BLaER1 treated with 17β-estradiol and CSF1 and Interleukin-3, amounts not matched to agents 10 nM and 100 nM (cell line): Measurements from ENCODE around the gene DCTN3.

Experiments
- H3K27ac ChIP-seq, 11 experiments: shearing (Covaris generic); formaldehyde crosslinking; 2 replicates each; pipeline ENCODE4 v1.8.1; 2022
- H3K27me3 ChIP-seq, 11 experiments: shearing (Covaris generic); formaldehyde crosslinking; 2 replicates each; pipeline ENCODE4 v1.8.1; 2022
- H3K36me3 ChIP-seq, 11 experiments: shearing (Covaris generic); formaldehyde crosslinking; 2 replicates each; pipeline ENCODE4 v1.8.1; 2022
- H3K4me1 ChIP-seq, 10 experiments: shearing (Covaris generic); formaldehyde crosslinking; 2 replicates each; pipeline ENCODE4 v1.8.1; 2022
- H3K4me2 ChIP-seq, 11 experiments: shearing (Covaris generic); formaldehyde crosslinking; 2 replicates each; pipeline ENCODE4 v1.8.1; 2022
- H3K4me3 ChIP-seq, 10 experiments: shearing (Covaris generic); formaldehyde crosslinking; 2 replicates each; pipeline ENCODE4 v1.8.1; 2022
- H3K9ac ChIP-seq, 11 experiments: shearing (Covaris generic); formaldehyde crosslinking; 2 replicates each; pipeline ENCODE4 v1.8.1; 2022
- H3K9me3 ChIP-seq, 11 experiments: shearing (Covaris generic); formaldehyde crosslinking; replicated peaks in 1 of 11; 2 replicates each; pipeline ENCODE4 v1.8.1; 2022
- H4K20me1 ChIP-seq, 11 experiments: shearing (Covaris generic); formaldehyde crosslinking; 2 replicates each; pipeline ENCODE4 v1.8.1; 2022
- Cebpa-rat ChIP-seq, 11 experiments: shearing (Covaris generic); IDR thresholded peaks; 2 replicates each; pipeline ENCODE4 v1.8.1; 2022

DCTN3 gene

DNA sequence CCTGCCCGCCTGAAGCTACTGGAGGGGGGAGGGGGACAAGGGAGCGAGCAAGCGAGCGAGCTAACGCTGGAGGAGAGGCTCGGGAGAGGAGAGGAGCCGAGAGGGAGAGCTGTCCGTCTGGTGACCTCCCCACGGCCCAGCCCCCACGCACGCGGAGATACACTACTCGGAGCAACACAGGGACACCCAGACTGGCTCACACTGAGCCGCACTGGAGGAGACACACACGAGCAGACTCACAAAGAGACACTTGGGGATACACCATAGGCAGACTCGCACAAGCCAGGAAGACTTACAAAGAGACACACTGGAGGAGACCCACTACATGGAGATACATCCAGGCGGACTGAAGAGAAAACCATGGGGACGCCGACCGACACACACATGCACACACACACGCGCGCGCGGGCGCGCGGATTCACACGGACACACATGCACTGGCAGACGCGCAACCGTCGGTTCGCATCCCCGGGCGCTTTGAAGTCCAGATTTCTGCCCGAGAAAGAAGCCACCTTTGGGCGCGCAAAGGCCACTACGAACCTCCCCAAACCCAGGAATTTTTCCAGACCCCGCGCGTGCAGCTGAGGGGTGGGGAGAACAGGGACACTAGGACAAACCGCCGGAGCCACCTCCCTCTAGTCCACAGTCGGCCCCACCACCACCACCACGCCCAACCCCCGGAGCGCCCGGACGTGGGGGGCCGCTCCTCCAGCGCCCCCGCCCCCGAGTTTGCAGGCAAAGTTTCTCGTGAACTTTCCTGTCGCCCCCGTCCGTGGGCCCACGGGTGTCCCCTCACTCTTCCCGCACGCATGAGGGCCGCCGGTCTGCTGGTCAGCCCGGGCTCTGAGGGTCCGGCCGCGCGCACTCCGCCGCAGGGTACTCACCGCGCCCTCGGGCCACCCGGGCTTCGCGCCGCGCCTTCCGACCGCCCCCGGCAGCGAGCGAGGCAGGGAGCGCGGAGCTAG is 31.3 kb downstream of the DCTN3 start:
- Histone ChIP-seq H3K4me1 (peaks cover 59 to 66% (median 63%) of the 10 kb centered on the region in 10 experiments), H3K9me3 (0 out of 22 replicates have a peak, but pooled peaks cover 0 to 5% (median 0%) of the 10 kb centered on the region in 11 experiments), H3K9ac (0 out of 22 replicates have a peak overlapping the region, but pooled peaks of 2 of the 11 experiments have one; percentile 5 to 13), H3K27ac (no peak overlapping the region), H3K4me2 (peak overlapping the region; percentile 81 to 96 (median 89)), H3K27me3 (peaks cover 89 to 100% (median 98%) of the 10 kb centered on the region in 11 experiments), H3K36me3 (no peaks in the 10 kb centered on the region), H4K20me1 (peaks cover 0 to 89% (median 61%) of the 10 kb centered on the region in 11 experiments; a peak in 19 of 22 replicates), H3K4me3 (peak overlapping the region; percentile 42 to 69 (median 59))
- TF ChIP-seq Cebpa-rat (IDR thresholded peaks at IDR 0.05): no peak

DNA sequence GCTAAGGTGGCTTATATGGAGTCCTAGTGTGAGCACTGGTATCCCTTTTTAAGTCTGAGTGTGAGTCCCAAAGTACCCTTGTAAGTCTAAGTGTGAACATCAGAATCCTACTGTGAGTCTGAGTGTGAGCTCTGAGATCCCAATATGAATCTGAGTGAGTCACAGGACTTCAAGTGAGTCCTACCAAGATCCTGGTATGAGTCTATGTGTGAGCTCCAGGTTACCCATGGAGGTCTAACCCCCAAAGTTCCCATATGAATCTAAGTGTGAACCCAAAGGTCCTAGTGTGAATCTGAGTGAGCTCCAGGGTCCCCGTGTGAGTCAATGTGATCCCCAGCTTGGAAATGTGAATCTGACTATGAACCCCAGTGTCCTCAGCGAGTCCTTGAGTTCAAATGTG is 33.0 kb downstream of the DCTN3 start:
- Histone ChIP-seq H3K4me2 (no peak overlapping the region), H3K27me3 (peaks cover 72 to 91% (median 85%) of the 10 kb centered on the region in 11 experiments), H3K9me3 (0 out of 22 replicates have a peak, but pooled peaks cover 0 to 3% (median 0%) of the 10 kb centered on the region in 11 experiments), H3K27ac (no peak overlapping the region), H3K4me1 (peaks cover 45 to 61% (median 54%) of the 10 kb centered on the region in 10 experiments), H4K20me1 (peaks cover 0 to 72% (median 60%) of the 10 kb centered on the region in 11 experiments; a peak in 19 of 22 replicates), H3K36me3 (no peaks in the 10 kb centered on the region), H3K9ac (no peak overlapping the region), H3K4me3 (no peak overlapping the region)
- TF ChIP-seq Cebpa-rat (IDR thresholded peaks at IDR 0.05): no peak

DNA sequence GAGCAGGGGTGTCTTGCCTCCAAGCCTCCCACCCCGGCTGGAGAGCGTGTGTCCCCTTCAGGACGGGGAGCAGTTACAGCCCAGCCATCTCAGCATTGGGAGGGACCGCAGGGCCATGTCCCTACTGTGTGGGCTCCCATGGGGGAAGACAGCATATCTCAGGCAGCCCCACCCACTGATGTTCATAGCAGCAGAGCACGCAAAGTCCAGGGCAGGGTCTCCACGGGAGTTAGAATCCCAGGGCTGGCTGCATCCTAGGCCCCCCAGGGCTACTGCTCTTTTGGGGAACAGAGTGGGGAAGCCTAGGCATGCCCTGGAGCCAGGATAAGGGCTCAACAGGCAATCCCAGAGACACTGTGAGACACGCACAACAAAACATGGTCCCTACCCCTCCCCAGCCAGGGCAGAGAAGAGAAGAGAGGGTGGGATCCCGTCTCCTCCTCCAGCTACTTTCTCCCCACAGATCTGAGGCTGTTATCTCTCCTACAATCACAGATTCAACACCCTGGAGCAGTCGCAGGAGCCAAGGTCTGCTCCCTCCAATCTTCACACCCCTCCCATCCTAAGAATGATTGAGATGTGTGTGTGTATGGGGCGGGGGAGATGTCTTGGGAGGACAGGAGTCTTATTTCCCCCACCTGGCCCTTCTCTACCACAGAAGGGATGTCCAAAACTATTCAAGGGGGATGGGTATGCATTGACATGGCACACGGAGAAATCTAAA is 34.2 kb downstream of the DCTN3 start:
- Histone ChIP-seq H3K4me2 (peak overlapping the region; percentile 52 to 90 (median 83)), H3K36me3 (no peaks in the 10 kb centered on the region), H3K4me3 (peak overlapping the region in 1 of 10 experiments; percentile 29; a peak in 1 of 20 replicates), H3K27me3 (peaks cover 64 to 91% (median 84%) of the 10 kb centered on the region in 11 experiments), H3K27ac (no peak overlapping the region), H4K20me1 (peaks cover 0 to 62% (median 50%) of the 10 kb centered on the region in 11 experiments; a peak in 18 of 22 replicates), H3K4me1 (peaks cover 34 to 50% (median 42%) of the 10 kb centered on the region in 10 experiments), H3K9me3 (no peaks in the 10 kb centered on the region), H3K9ac (no peak overlapping the region)
- no peak for TF ChIP-seq Cebpa-rat (IDR thresholded peaks at IDR 0.05)

DNA sequence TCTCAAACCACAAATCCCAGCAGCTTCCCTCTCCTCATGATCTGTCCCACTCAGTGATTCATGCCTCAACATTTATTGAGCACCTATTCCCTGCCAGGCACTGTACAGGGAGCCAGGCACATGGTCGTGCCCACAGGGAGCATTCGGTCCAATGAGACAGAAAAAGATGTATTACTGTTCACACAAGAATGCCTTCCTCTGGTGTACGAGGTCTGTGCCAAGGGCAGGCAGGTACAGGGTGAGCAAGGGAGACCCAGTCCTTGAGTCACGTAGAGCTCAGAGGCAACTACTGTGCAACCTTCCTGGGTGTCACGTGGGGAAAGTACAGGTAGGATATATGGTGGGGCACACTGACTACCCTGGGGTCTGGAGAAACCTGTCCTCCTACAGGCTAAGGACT is 35.3 kb downstream of the DCTN3 start:
- H3K36me3 ChIP-seq: no peaks in the 10 kb centered on the region
- no peak for TF ChIP-seq Cebpa-rat (IDR thresholded peaks at IDR 0.05)
- H3K27ac ChIP-seq: no peak overlapping the region
- no peaks in the 10 kb centered on the region for H3K9me3 ChIP-seq
- H3K4me2 ChIP-seq: peak overlapping the region; percentile 52 to 90 (median 83)
- H3K27me3 ChIP-seq: peaks cover 64 to 91% (median 84%) of the 10 kb centered on the region in 11 experiments
- no peak overlapping the region for H3K4me3 ChIP-seq
- H4K20me1 ChIP-seq: peaks cover 0 to 59% (median 41%) of the 10 kb centered on the region in 11 experiments; a peak in 17 of 22 replicates
- peaks cover 22 to 38% (median 31%) of the 10 kb centered on the region in 10 experiments for H3K4me1 ChIP-seq
- H3K9ac ChIP-seq: no peak overlapping the region

DNA sequence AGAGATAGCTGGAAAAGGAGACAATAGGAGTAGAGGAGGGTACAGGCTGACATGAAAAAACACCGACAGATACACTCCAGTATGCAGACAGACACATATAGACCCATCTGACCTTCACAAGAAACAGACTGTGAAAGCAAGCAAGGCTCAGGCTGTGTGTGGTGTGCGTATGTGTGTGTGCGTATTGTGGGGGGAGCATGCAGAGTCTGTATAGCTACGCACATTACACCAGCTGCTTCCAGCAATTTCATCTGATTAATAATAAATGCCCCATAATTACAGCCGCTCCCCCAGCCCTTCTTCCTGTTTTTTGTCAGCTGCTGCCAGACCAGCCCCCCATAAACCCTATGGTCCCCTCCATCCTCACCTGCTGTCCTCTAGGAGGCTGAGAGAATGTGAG is 37.5 kb downstream of the DCTN3 start:
- H4K20me1 ChIP-seq: peaks cover 0 to 56% (median 30%) of the 10 kb centered on the region in 11 experiments; a peak in 15 of 22 replicates
- H3K9ac ChIP-seq: no peak overlapping the region
- TF ChIP-seq Cebpa-rat (IDR thresholded peaks at IDR 0.05): no peak
- peaks cover 64 to 91% (median 84%) of the 10 kb centered on the region in 11 experiments for H3K27me3 ChIP-seq
- H3K27ac ChIP-seq: no peak overlapping the region
- H3K4me2 ChIP-seq: no peak overlapping the region
- H3K4me3 ChIP-seq: no peak overlapping the region
- no peaks in the 10 kb centered on the region for H3K9me3 ChIP-seq
- peaks cover 12 to 26% (median 21%) of the 10 kb centered on the region in 10 experiments for H3K4me1 ChIP-seq
- no peaks in the 10 kb centered on the region for H3K36me3 ChIP-seq

DNA sequence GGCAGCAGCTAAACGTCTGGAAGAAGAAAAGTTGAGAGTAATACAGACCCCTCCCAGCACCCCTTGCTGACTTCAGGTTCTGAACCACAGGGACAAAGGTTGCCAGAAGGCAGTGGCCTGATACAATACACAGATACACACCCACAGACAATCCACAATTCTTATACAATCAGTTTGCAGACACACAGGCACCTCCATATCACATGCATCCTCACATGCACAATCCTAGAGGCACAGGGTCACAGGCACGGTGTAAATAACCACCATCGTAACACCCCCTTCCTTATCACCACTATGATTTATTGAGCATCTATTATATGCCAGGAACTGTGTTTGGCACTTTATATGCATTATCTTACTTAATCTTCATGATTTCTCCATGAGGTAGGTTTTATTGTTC is 39.0 kb downstream of the DCTN3 start:
- no peaks in the 10 kb centered on the region for H3K9me3 ChIP-seq
- no peak overlapping the region for H3K27ac ChIP-seq
- H3K27me3 ChIP-seq: peaks cover 64 to 91% (median 84%) of the 10 kb centered on the region in 11 experiments
- H3K4me2 ChIP-seq: no peak overlapping the region
- H3K4me3 ChIP-seq: no peak overlapping the region
- H4K20me1 ChIP-seq: peaks cover 0 to 59% (median 28%) of the 10 kb centered on the region in 11 experiments; a peak in 15 of 22 replicates
- peaks cover 12 to 25% (median 20%) of the 10 kb centered on the region in 10 experiments for H3K4me1 ChIP-seq
- no peak overlapping the region for H3K9ac ChIP-seq
- H3K36me3 ChIP-seq: no peaks in the 10 kb centered on the region
- TF ChIP-seq Cebpa-rat (IDR thresholded peaks at IDR 0.05): no peak

DNA sequence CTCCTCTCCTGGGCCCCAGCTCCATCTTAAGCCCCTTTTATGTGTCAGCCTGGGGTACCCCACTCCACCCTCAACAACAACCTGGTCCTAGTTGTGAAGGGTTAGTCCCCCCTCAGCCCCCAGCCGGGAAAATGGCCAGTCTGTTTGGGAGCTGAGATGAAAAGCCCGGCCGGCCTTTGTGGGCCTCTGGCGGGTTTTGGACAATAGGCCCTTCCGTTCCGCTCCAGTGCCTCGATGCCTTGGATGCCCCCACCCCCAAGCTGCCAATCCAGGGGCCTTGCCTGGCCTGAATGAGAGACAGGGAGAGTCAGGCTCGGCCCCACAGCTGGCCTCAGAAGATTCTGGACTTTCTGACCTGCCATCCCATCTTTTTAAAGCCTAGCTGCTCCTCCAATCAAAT is 39.9 kb downstream of the DCTN3 start:
- TF ChIP-seq Cebpa-rat (IDR thresholded peaks at IDR 0.05): no peak
- H3K4me2 ChIP-seq: no peak overlapping the region
- peaks cover 63 to 90% (median 84%) of the 10 kb centered on the region in 11 experiments for H3K27me3 ChIP-seq
- H3K9ac ChIP-seq: no peak overlapping the region
- H3K4me3 ChIP-seq: no peak overlapping the region
- peaks cover 5 to 16% (median 11%) of the 10 kb centered on the region in 10 experiments for H3K4me1 ChIP-seq
- peaks cover 0 to 55% (median 23%) of the 10 kb centered on the region in 11 experiments; a peak in 14 of 22 replicates for H4K20me1 ChIP-seq
- H3K36me3 ChIP-seq: no peaks in the 10 kb centered on the region
- H3K27ac ChIP-seq: no peak overlapping the region
- H3K9me3 ChIP-seq: no peaks in the 10 kb centered on the region

DNA sequence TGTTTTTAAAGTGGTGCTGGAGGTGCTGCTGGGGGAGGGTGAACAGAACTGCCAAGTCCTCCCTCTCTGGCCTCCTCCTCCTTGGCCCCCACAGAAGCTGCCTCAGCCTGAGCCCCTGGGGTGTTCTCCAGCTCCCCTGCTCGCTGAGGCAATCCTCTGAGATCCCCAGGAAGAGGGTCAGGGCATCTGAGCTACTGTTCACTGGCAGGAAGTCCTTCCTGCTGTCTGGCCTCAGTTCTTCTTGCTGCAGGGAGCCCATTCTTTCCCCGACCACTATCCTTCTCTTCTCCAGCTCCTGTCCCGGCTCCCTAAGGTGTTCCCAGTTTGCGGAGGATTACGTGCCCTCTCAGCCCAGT is 40.5 kb downstream of the DCTN3 start:
- H3K27me3 ChIP-seq: peaks cover 65 to 90% (median 84%) of the 10 kb centered on the region in 11 experiments
- H3K27ac ChIP-seq: no peak overlapping the region
- no peak overlapping the region for H3K9ac ChIP-seq
- no peaks in the 10 kb centered on the region for H3K36me3 ChIP-seq
- H4K20me1 ChIP-seq: peaks cover 0 to 54% (median 20%) of the 10 kb centered on the region in 11 experiments; a peak in 13 of 22 replicates
- H3K4me2 ChIP-seq: no peak overlapping the region
- no peaks in the 10 kb centered on the region for H3K9me3 ChIP-seq
- no peak for TF ChIP-seq Cebpa-rat (IDR thresholded peaks at IDR 0.05)
- peaks cover 0 to 11% (median 6%) of the 10 kb centered on the region in 10 experiments; a peak in 18 of 20 replicates for H3K4me1 ChIP-seq
- H3K4me3 ChIP-seq: no peak overlapping the region
